Keratinocyte (primary cell): Measurements from ENCODE around the gene SLC22A1. TPM values are rescaled to one million over a fixed set of nuclear protein-coding genes. Genes with fewer than 3 reads are reported as not detected.

Experiments
- DNase-seq: peaks from one replicate; pipeline ENCODE4 v3.0.0-alpha.2; 2011; ENCODE audit warnings: low read depth, missing footprints, low spot score
- FAIRE-seq: peaks from 2 replicates; lab custom pipeline; 2011; peaks lifted over from hg19 to GRCh38; lab: Jason Lieb, UNC
- H2AFZ ChIP-seq: 2 replicates; pipeline ENCODE4 v1.6.0; 2012; ENCODE audit warnings: low read length, control low read depth, inconsistent platforms; ENCODE audit not compliant: control insufficient read depth
- H3K27ac ChIP-seq: 2 replicates; pipeline ENCODE4 v1.5.1; 2011; ENCODE audit warnings: low read length; ENCODE audit not compliant: control insufficient read depth, insufficient read depth
- H3K27me3 ChIP-seq: 3 replicates; pipeline ENCODE4 v1.6.0; 2011; ENCODE audit warnings: low read length; ENCODE audit not compliant: control insufficient read depth, insufficient read depth; ENCODE audit errors: extremely low read depth
- H3K36me3 ChIP-seq, 2 experiments: 2 replicates in 1 of 2; 3 replicates in 1 of 2; pipeline ENCODE4 v1.5.1; 2011; ENCODE audit warnings: low read length in 2 of 2, mild to moderate bottlenecking in 1 of 2; ENCODE audit not compliant: control insufficient read depth in 2 of 2, insufficient read depth in 2 of 2; ENCODE audit errors: extremely low read depth in 1 of 2
- H3K4me1 ChIP-seq: 3 replicates; pipeline ENCODE4 v1.5.1; 2011; ENCODE audit warnings: low read length; ENCODE audit not compliant: control insufficient read depth, insufficient read depth; ENCODE audit errors: extremely low read depth
- H3K4me2 ChIP-seq: 3 replicates; pipeline ENCODE4 v1.6.0; 2011; ENCODE audit warnings: low read depth, low read length; ENCODE audit not compliant: control insufficient read depth, insufficient read depth; ENCODE audit errors: extremely low read depth
- H3K4me3 ChIP-seq, 3 experiments: fragments of 200-600 bp in 1 of 3; sonication (generic) in 1 of 3; 2 replicates in 2 of 3; 3 replicates in 1 of 3; pipeline ENCODE4 v1.5.1; 2011 to 2016; ENCODE audit warnings: low read length in 3 of 3, mild to moderate bottlenecking in 3 of 3, control low read depth in 2 of 3, inconsistent platforms in 1 of 3, low read depth in 1 of 3, mixed read lengths in 1 of 3, mixed run types in 1 of 3, moderate library complexity in 1 of 3; ENCODE audit not compliant: control insufficient read depth in 2 of 3, insufficient read depth in 2 of 3; ENCODE audit errors: extremely low read depth in 1 of 3
- H3K79me2 ChIP-seq: 2 replicates; pipeline ENCODE4 v1.6.0; 2012; ENCODE audit warnings: low read length; ENCODE audit not compliant: control insufficient read depth, insufficient read depth
- H3K9ac ChIP-seq: 3 replicates; pipeline ENCODE4 v1.6.0; 2011; ENCODE audit warnings: low read length; ENCODE audit not compliant: control insufficient read depth, insufficient read depth; ENCODE audit errors: extremely low read depth
- H3K9me1 ChIP-seq: 3 replicates; pipeline ENCODE4 v1.6.0; 2011; ENCODE audit warnings: low read length; ENCODE audit not compliant: control insufficient read depth, insufficient read depth; ENCODE audit errors: extremely low read depth
- H3K9me3 ChIP-seq: 2 replicates; pipeline ENCODE4 v1.5.1; 2012; ENCODE audit warnings: low read depth, low read length; ENCODE audit not compliant: control insufficient read depth
- H4K20me1 ChIP-seq: 3 replicates; pipeline ENCODE4 v1.6.0; 2011; ENCODE audit warnings: low read length; ENCODE audit not compliant: control insufficient read depth, insufficient read depth; ENCODE audit errors: extremely low read depth
- CTCF ChIP-seq, 3 experiments: IDR thresholded peaks in 1 of 3; conservative IDR thresholded peaks in 1 of 3; optimal IDR thresholded peaks in 1 of 3; 2 replicates in 2 of 3; 3 replicates in 1 of 3; pipeline versions ENCODE3 to v1.5.1; 2011; ENCODE audit warnings: low read length in 3 of 3, mild to moderate bottlenecking in 3 of 3, moderate library complexity in 2 of 3, control low read depth in 1 of 3, inconsistent platforms in 1 of 3; ENCODE audit not compliant: insufficient read depth in 2 of 3; ENCODE audit errors: extremely low read depth in 1 of 3
- EZH2 ChIP-seq: IDR thresholded peaks from one replicate; pipeline ENCODE4 v1.6.1; 2012; ENCODE audit warnings: inconsistent platforms, mild to moderate bottlenecking, low read length, moderate library complexity
- dilution Hi-C: fragments of 300-500 bp; cut with MboI; formaldehyde crosslinking; loops from one replicate; pipeline ENCODE4 v1.7.0; 2020; ENCODE audit warnings: low sequenced_read_pairs; ENCODE audit not compliant: extremely low pct_ligation_motif_present
- polyA plus RNA-seq, 5 experiments: library from polyadenylated mRNA; depleted of rRNA in 3 of 5; stranded (reverse) in 3 of 5; stranded (forward) in 1 of 5; unstranded in 1 of 5; fragments of >200 nt; gene quantifications; 1 replicate in 1 of 5; 2 replicates in 3 of 5; 3 replicates in 1 of 5; pipeline versions ENCODE4 v1.2.1 to v1.2.3, GENCODE V29; 2011 to 2012; ENCODE audit warnings: missing spikeins in 2 of 5, low read depth in 1 of 5, low replicate concordance in 1 of 5

The SLC22A1 gene
- polyA plus RNA-seq, 1 donor (not counting 4 experiments of a cell fraction or from before 2014, with no cell fraction given), result 0.76 TPM

GRCh38 chr6:160188773-160189172, 67.2 kb downstream of the SLC22A1 start:
- TF ChIP-seq CTCF (optimal IDR thresholded peaks at IDR 0.05 in 1 of 3, IDR thresholded peaks at IDR 0.05 in 1 of 3, conservative IDR thresholded peaks at IDR 0.05 in 1 of 3; ENCODE audit: extremely low read depth in 1 of 3, insufficient read depth in 2 of 3, low read length in 3 of 3) (no peak), EZH2 (no peak)
- H3K9ac ChIP-seq, result no peak overlapping the region
- no peaks in the 10 kb centered on the region for H4K20me1 ChIP-seq
- H3K4me1 ChIP-seq, result no peaks in the 10 kb centered on the region
- H3K4me3 ChIP-seq, result no peak overlapping the region
- DNase-seq (no peak), FAIRE-seq (no peak)
- no peak overlapping the region for H3K27ac ChIP-seq
- H3K27me3 ChIP-seq, result no peaks in the 10 kb centered on the region
- H3K9me3 ChIP-seq, result no peaks in the 10 kb centered on the region
- no peak overlapping the region for H2AFZ ChIP-seq
- H3K4me2 ChIP-seq, result no peak overlapping the region
- dilution Hi-C loops, result no loop called here
- no peaks in the 10 kb centered on the region for H3K36me3 ChIP-seq
- H3K79me2 ChIP-seq, result no peaks in the 10 kb centered on the region
- H3K9me1 ChIP-seq, result no peaks in the 10 kb centered on the region

- Histone ChIP-seq H2AFZ (no peak overlapping the region), H4K20me1 (no peaks in the 10 kb centered on the region), H3K36me3 (no peaks in the 10 kb centered on the region), H3K9ac (no peak overlapping the region), H3K27ac (no peak overlapping the region), H3K27me3 (no peaks in the 10 kb centered on the region), H3K79me2 (no peaks in the 10 kb centered on the region), H3K9me3 (no peaks in the 10 kb centered on the region), H3K4me1 (no peaks in the 10 kb centered on the region), H3K4me3 (no peak overlapping the region), H3K9me1 (no peaks in the 10 kb centered on the region), H3K4me2 (no peak overlapping the region)
- FAIRE-seq, result no peak
- dilution Hi-C loops, result no loop called here
- DNase-seq, result no peak
- no peak for TF ChIP-seq CTCF (optimal IDR thresholded peaks at IDR 0.05 in 1 of 3, IDR thresholded peaks at IDR 0.05 in 1 of 3, conservative IDR thresholded peaks at IDR 0.05 in 1 of 3; ENCODE audit: extremely low read depth in 1 of 3, insufficient read depth in 2 of 3, low read length in 3 of 3)
- TF ChIP-seq EZH2, result no peak
Observed at GRCh38 chr6:160190081-160190480, 68.5 kb downstream of the SLC22A1 start.
